GM21528 (cell line): ENCODE measurements around the gene MACROD1.

ENCODE experiments used
- ATAC-seq: cut with Tn5 transposase; IDR thresholded peaks from one replicate; pipeline ENCODE4 v1.9.1; 2021; ENCODE audit warnings: mild to moderate bottlenecking, moderate library complexity; ENCODE audit not compliant: unreplicated experiment, low FRiP score

Gene MACROD1

GRCh38 chr11:64081745-64082442 is 84.0 kb downstream of the MACROD1 start:
- ATAC-seq: no peak

- no peak for ATAC-seq
Measured at GRCh38 chr11:64080390-64080789, 85.5 kb downstream of the MACROD1 start.

GRCh38 chr11:64078905-64079304 is 87.0 kb downstream of the MACROD1 start:
- no peak for ATAC-seq

GRCh38 chr11:64078284-64078683 is 87.6 kb downstream of the MACROD1 start:
- no peak for ATAC-seq

- ATAC-seq: no peak
Measured at GRCh38 chr11:64077607-64078006, 88.3 kb downstream of the MACROD1 start.

GRCh38 chr11:64076758-64077157 is 89.2 kb downstream of the MACROD1 start:
- no peak for ATAC-seq

- no peak for ATAC-seq
Measured at GRCh38 chr11:64074239-64074638, 91.7 kb downstream of the MACROD1 start.

GRCh38 chr11:64073542-64073941 is 92.4 kb downstream of the MACROD1 start:
- ATAC-seq: no peak

- ATAC-seq: no peak
Measured at GRCh38 chr11:64072871-64073270, 93.0 kb downstream of the MACROD1 start.

GRCh38 chr11:64072403-64072802 is 93.5 kb downstream of the MACROD1 start:
- ATAC-seq: no peak

- no peak for ATAC-seq
Measured at GRCh38 chr11:64071849-64072248, 94.1 kb downstream of the MACROD1 start.

GRCh38 chr11:64070314-64070681 is 95.6 kb downstream of the MACROD1 start:
- ATAC-seq: no peak

GRCh38 chr11:64069401-64070313 is 96.3 kb downstream of the MACROD1 start:
- ATAC-seq: no peak

- ATAC-seq: no peak
Measured at GRCh38 chr11:64068705-64069400, 97.1 kb downstream of the MACROD1 start.

- ATAC-seq: no peak
Measured at GRCh38 chr11:64067230-64067993, 98.5 kb downstream of the MACROD1 start.

- no peak for ATAC-seq
Measured at GRCh38 chr11:64065712-64066111, 100.2 kb downstream of the MACROD1 start.

- no peak for ATAC-seq
Measured at GRCh38 chr11:64065141-64065465, 100.8 kb downstream of the MACROD1 start.

- no peak for ATAC-seq
Measured at GRCh38 chr11:64064374-64065140, 101.4 kb downstream of the MACROD1 start.

- no peak for ATAC-seq
Measured at GRCh38 chr11:64063777-64064176, 102.1 kb downstream of the MACROD1 start.
